Body of pancreas (tissue), 4 donors: ENCODE data around the gene SNTG2. TPM values are rescaled to one million over a fixed set of nuclear protein-coding genes. Genes with fewer than 3 reads are reported as not detected.
A peak's percentile ranks its signal among the peaks of the same experiment; 100 is the strongest.

Source experiments
- ATAC-seq: fragments of 150-250 bp; one replicate; pipeline ENCODE4 v1.9.1; 2016
- DNase-seq, 4 donors: peaks; one replicate each; pipeline ENCODE4 v3.0.0-alpha.2; 2019
- H3K27ac ChIP-seq, 4 donors: fragments of 200-600 bp; sonication (generic); 1 replicate in 3 of 4; 2 replicates in 1 of 4; pipeline versions ENCODE4 v1.5.1 to v1.6.1; 2016 to 2019; ENCODE audit warnings: mild to moderate bottlenecking in 1 of 4, mixed read lengths in 1 of 4, moderate library complexity in 1 of 4
- H3K27me3 ChIP-seq, 2 donors: fragments of 200-600 bp; sonication (generic); one replicate each; pipeline ENCODE4 v1.6.0; 2016; ENCODE audit warnings: mild to moderate bottlenecking in 1 of 2
- H3K36me3 ChIP-seq, 2 donors: fragments of 200-600 bp; sonication (generic); replicated peaks in 1 of 2; 2 replicates each; pipeline ENCODE4 v1.5.1; 2016; ENCODE audit warnings: low read depth in 2 of 2; ENCODE audit not compliant: insufficient read depth in 1 of 2
- H3K4me1 ChIP-seq: fragments of 200-600 bp; sonication (generic); one replicate; pipeline ENCODE4 v1.6.0; 2016
- H3K4me3 ChIP-seq, 2 donors: fragments of 200-600 bp; sonication (generic); 1 replicate in 1 of 2; 2 replicates in 1 of 2; pipeline ENCODE4 v1.5.1; 2016 to 2019
- H3K9me3 ChIP-seq, 3 donors: fragments of 200-600 bp; sonication (generic); 1 replicate in 2 of 3; 2 replicates in 1 of 3; pipeline ENCODE4 v1.5.1; 2016
- POLR2A ChIP-seq, 3 donors: fragments of 450-650 bp; IDR thresholded peaks; one replicate each; pipeline ENCODE4 v1.6.1; 2016; ENCODE audit warnings: antibody characterized with exemption in 3 of 3, mild to moderate bottlenecking in 2 of 3
- WGBS, 2 donors: methylation state at CpG; one replicate each; pipeline ENCODE4 v1.1.5; 2017; 5-methylcytosine and 5-hydroxymethylcytosine counted together
- intact Hi-C: fragments of 100-400 bp; cut with DNase I; formaldehyde crosslinking; loops from one replicate; pipeline ENCODE4 v1.15.1; 2023
- total RNA-seq, 2 donors: library from RNA; depleted of rRNA; stranded (reverse); fragments of >200 nt; gene quantifications; one replicate each; pipeline ENCODE4 v1.1.0, GENCODE V29; 2016
- TF ChIP-seq, protein P1 (sequence below), 7 experiments: fragments of 450-650 bp in 4 of 7; fragments of 200-600 bp in 3 of 7; sonication (generic) in 3 of 7; IDR thresholded peaks; one replicate each; pipeline ENCODE4 v1.5.1; 2016 to 2019; ENCODE audit warnings: antibody characterized with exemption in 7 of 7

SNTG2 gene
- total RNA-seq, 2 donors from 2014 or later: 11.9 to 18.7 TPM

DNA sequence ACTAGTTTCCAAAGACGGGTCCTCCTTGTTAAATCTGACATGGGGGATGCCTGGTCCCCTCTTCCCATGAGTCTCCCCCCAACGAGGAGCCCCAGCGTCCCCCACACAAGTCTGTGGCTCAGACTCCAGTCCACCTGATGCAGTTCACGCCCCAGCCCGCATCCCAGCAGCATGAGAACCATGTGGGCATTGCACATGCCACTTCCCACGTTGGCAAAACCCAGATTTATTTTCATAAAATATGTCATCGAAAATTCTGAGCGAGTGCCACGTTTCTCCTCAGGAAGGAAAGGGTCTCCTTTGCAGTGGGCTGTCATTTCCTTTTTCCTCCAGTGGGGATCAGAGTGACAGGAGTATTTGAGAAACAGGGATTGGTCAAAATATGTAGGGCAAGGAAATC is 417.0 kb downstream of the SNTG2 start:
- Histone ChIP-seq H3K9me3 (no peaks in the 10 kb centered on the region), H3K4me1 (peaks cover 43% of the 10 kb centered on the region), H3K27me3 (no peaks in the 10 kb centered on the region), H3K36me3 (no peaks in the 10 kb centered on the region), H3K4me3 (no peak overlapping the region), H3K27ac (peak overlapping the region in 3 of 4 donors; percentile 60 to 73 (median 71))
- ATAC-seq (no peak), DNase-seq (peak in 3 of 4 donors; percentile 13 to 52 (median 28))
- no peak for TF ChIP-seq POLR2A (IDR thresholded peaks at IDR 0.05)
- TF ChIP-seq, protein P1, sequence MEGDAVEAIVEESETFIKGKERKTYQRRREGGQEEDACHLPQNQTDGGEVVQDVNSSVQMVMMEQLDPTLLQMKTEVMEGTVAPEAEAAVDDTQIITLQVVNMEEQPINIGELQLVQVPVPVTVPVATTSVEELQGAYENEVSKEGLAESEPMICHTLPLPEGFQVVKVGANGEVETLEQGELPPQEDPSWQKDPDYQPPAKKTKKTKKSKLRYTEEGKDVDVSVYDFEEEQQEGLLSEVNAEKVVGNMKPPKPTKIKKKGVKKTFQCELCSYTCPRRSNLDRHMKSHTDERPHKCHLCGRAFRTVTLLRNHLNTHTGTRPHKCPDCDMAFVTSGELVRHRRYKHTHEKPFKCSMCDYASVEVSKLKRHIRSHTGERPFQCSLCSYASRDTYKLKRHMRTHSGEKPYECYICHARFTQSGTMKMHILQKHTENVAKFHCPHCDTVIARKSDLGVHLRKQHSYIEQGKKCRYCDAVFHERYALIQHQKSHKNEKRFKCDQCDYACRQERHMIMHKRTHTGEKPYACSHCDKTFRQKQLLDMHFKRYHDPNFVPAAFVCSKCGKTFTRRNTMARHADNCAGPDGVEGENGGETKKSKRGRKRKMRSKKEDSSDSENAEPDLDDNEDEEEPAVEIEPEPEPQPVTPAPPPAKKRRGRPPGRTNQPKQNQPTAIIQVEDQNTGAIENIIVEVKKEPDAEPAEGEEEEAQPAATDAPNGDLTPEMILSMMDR (IDR thresholded peaks at IDR 0.05): no peak
- intact Hi-C loops: no loop called here
- WGBS, 2 donors: 44 to 50% methylated on average over 9 of the region's 9 CpGs

DNA sequence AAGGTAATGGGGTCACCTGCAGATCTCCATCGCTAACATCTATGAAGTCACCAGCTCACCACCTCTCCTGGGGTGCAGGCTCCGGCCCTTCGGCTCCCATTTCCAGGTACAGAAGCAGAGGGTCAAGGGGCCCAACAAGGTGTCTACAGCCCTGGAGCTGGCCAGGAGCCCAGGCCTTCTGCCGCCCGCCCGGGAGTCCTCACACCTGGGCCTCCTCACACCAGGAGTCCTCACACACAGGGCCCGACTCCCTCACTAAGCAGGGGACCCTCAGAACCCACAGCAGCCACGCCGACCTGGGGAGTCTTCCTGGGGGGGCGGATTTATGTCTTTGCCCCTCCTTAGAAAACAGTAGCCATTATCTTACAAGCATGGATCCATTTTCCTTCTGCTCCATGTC is 419.3 kb downstream of the SNTG2 start:
- Histone ChIP-seq H3K9me3 (no peaks in the 10 kb centered on the region), H3K4me1 (peaks cover 35% of the 10 kb centered on the region), H3K27ac (no peak overlapping the region), H3K4me3 (no peak overlapping the region), H3K27me3 (no peaks in the 10 kb centered on the region), H3K36me3 (no peaks in the 10 kb centered on the region)
- no peak for ATAC-seq
- 74% methylated on average over 9 to 10 of the region's 10 CpGs for WGBS, 2 donors
- no peak for DNase-seq
- intact Hi-C loops: no loop called here
- no peak for TF ChIP-seq POLR2A (IDR thresholded peaks at IDR 0.05)
- TF ChIP-seq, protein P1 (IDR thresholded peaks at IDR 0.05): no peak

DNA sequence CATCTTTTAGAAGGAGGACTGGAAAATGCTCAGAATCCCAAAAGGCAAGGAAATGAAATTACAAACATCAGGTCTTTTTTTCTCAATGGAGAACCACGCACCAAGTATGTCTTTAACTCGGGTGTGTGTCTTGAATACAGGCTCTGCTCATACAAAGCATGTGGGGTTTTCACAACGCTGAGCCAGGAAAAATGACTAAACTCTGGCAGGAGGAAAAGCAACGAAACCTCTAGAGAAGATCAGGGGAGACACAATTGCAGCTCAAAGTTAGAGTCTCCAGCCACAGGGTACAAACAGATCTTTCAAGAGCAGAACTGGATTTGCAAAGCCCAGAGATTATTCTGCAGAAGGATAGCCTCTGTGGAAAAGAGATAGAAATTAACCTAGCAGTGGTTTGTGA is 419.8 kb downstream of the SNTG2 start:
- Histone ChIP-seq H3K4me1 (peaks cover 35% of the 10 kb centered on the region), H3K27me3 (no peaks in the 10 kb centered on the region), H3K4me3 (no peak overlapping the region), H3K9me3 (no peaks in the 10 kb centered on the region), H3K36me3 (no peaks in the 10 kb centered on the region), H3K27ac (peak overlapping the region in 3 of 4 donors; percentile 9 to 39 (median 28))
- ATAC-seq (no peak), DNase-seq (no peak)
- TF ChIP-seq, protein P1 (IDR thresholded peaks at IDR 0.05): no peak
- TF ChIP-seq POLR2A (IDR thresholded peaks at IDR 0.05): no peak
- 37 to 65% methylated on average over 4 of the region's 4 CpGs for WGBS, 2 donors
- intact Hi-C loops: no loop called here

DNA sequence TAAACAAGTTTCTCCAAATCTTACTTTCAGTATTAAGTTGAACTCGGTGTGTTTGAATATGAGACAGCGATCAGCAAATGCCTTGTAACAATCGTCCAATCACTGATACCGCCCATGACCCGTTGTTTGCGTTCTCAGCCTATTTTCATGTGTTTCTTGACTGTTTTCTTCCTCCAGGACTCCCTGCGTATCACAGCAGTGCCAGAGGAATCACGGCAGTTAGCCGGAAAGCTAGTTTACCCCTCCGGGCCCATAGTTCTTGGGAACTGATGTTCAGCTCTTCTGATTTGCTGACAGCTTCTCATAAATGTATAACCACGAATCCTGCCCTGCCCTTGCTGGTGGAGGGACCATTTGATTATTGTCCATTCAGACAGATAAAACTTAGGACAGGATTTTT is 420.4 kb downstream of the SNTG2 start:
- H3K27ac ChIP-seq: peak overlapping the region in 3 of 4 donors; percentile 9 to 39 (median 28)
- WGBS, 2 donors: 50 to 58% methylated on average over 11 of the region's 11 CpGs
- H3K36me3 ChIP-seq: no peaks in the 10 kb centered on the region
- no peaks in the 10 kb centered on the region for H3K9me3 ChIP-seq
- ATAC-seq (peak; percentile 36), DNase-seq (peak; percentile 11 to 61 (median 46))
- intact Hi-C loops: no loop called here
- TF ChIP-seq, protein P1 (IDR thresholded peaks at IDR 0.05): no peak
- TF ChIP-seq POLR2A (IDR thresholded peaks at IDR 0.05): peak in 1 of 3 donors; percentile 12
- no peak overlapping the region for H3K4me3 ChIP-seq
- H3K4me1 ChIP-seq: peaks cover 28% of the 10 kb centered on the region
- no peaks in the 10 kb centered on the region for H3K27me3 ChIP-seq

DNA sequence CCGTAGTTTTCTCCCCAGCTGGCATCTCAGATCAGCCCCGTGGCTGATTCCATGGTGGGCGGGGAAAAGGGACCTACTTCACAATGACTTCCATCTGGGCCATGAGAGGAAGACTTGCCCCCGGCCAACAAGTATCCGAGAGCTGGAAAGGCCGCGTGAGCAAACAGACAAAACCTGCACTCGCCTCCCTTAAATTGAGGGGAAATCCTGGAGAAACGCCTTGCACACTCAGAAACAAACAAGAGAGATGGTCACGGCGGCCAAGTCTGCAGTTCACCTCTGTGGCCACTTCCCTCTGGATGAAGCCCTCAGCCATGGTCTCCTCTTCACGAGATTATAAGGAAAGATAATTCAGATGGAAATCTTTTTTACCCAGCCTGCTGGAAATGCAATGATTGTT is 423.2 kb downstream of the SNTG2 start:
- intact Hi-C loops: no loop called here
- ATAC-seq: no peak
- 80 to 85% methylated on average over 12 of the region's 12 CpGs for WGBS, 2 donors

More for the DNA sequence above, 423.2 kb downstream of the SNTG2 start:
- peaks cover 17% of the 10 kb centered on the region for H3K4me1 ChIP-seq
- no peaks in the 10 kb centered on the region for H3K9me3 ChIP-seq
- TF ChIP-seq POLR2A (IDR thresholded peaks at IDR 0.05): no peak
- TF ChIP-seq, protein P1 (IDR thresholded peaks at IDR 0.05): no peak
- H3K27me3 ChIP-seq: no peaks in the 10 kb centered on the region
- no peak for DNase-seq
- no peak overlapping the region for H3K4me3 ChIP-seq
- no peaks in the 10 kb centered on the region for H3K36me3 ChIP-seq
- no peak overlapping the region for H3K27ac ChIP-seq
